ENCODE data around the gene ITFG1. TPM values are rescaled to one million over a fixed set of nuclear protein-coding genes. Genes with fewer than 3 reads are reported as not detected.
"Not testable (repeated sequence)": the region's sequence is repeated elsewhere in the genome, so short reads cannot be mapped to it uniquely, and the experiment has no call there.

Gene ITFG1
- total RNA-seq, 1 donor from 2014 or later = 49.2 TPM

DNA sequence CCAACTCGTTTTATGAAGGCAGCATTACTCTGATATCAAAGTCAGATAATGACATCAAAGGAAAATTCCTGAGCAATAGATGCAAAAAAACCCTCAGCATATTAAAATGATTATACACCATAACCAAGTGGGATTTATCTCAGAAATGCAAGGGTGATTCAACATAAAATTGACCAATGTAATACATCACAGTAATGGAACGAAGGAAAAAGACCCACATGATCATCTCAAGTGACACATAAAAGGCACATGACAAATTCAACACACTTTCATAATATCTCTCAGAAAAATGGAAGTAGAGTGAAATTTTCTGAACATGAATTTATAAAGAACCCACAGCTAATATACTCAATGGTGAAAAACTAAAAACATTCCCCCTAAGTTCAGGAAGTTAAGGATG is 118.8 kb downstream of the ITFG1 start:
- no peak for DNase-seq (ENCODE audit: low spot score in 2 of 2, unreplicated experiment in 2 of 2)
- Mint-ChIP-seq H3K9me3 (peaks cover 68% of the 10 kb centered on the region), H3K27ac (no peak overlapping the region), H3K4me1 (no peaks in the 10 kb centered on the region), H3K27me3 (ENCODE audit: low read depth) (no peaks in the 10 kb centered on the region), H3K36me3 (peaks cover 56% of the 10 kb centered on the region), H3K4me3 (no peak overlapping the region)
- no peak for TF ChIP-seq CTCF (IDR thresholded peaks at IDR 0.05; ENCODE audit: unreplicated experiment)

- not testable (repeated sequence) for H3K27me3 Mint-ChIP-seq (ENCODE audit: low read depth); H3K9me3 Mint-ChIP-seq; H3K27ac Mint-ChIP-seq; H3K4me3 Mint-ChIP-seq; DNase-seq (ENCODE audit: low spot score in 2 of 2, unreplicated experiment in 2 of 2); H3K4me1 Mint-ChIP-seq
- H3K36me3 Mint-ChIP-seq = peaks cover 11% of the 10 kb centered on the region
Measured at GRCh38 chr16:47330562-47330961, 130.3 kb downstream of the ITFG1 start.

DNA sequence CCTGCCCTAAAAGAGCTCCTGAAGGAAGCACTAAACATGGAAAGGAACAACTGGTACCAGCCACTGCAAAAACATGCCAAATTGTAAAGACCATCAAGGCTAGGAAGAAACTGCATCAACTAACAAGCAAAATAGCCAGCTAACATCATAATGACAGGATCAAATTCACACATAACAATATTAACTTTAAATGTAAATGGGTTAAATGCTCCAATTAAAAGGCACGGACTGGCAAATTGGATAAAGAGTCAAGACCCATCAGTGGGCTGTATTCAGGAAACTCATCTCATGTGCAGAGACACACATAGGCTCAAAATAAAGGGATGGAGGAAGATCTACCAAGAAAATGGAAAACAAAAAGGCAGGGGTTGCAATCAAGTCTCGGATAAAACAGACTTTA is 136.6 kb downstream of the ITFG1 start:
- not testable (repeated sequence) for H3K27ac Mint-ChIP-seq; H3K4me3 Mint-ChIP-seq; H3K27me3 Mint-ChIP-seq (ENCODE audit: low read depth); DNase-seq (ENCODE audit: low spot score in 2 of 2, unreplicated experiment in 2 of 2)
- H3K9me3 Mint-ChIP-seq = peaks cover 23% of the 10 kb centered on the region
- peaks cover 13% of the 10 kb centered on the region for H3K4me1 Mint-ChIP-seq
- H3K36me3 Mint-ChIP-seq = peaks cover 12% of the 10 kb centered on the region

- Mint-ChIP-seq H3K9me3 (peaks cover 23% of the 10 kb centered on the region), H3K4me3 (no peak overlapping the region), H3K27ac (no peak overlapping the region), H3K27me3 (ENCODE audit: low read depth) (no peaks in the 10 kb centered on the region), H3K4me1 (peaks cover 13% of the 10 kb centered on the region), H3K36me3 (peaks cover 12% of the 10 kb centered on the region)
- TF ChIP-seq CTCF (IDR thresholded peaks at IDR 0.05; ENCODE audit: unreplicated experiment) = no peak
- no peak for DNase-seq (ENCODE audit: low spot score in 2 of 2, unreplicated experiment in 2 of 2)
Measured at GRCh38 chr16:47323241-47323640, 137.6 kb downstream of the ITFG1 start.

DNA sequence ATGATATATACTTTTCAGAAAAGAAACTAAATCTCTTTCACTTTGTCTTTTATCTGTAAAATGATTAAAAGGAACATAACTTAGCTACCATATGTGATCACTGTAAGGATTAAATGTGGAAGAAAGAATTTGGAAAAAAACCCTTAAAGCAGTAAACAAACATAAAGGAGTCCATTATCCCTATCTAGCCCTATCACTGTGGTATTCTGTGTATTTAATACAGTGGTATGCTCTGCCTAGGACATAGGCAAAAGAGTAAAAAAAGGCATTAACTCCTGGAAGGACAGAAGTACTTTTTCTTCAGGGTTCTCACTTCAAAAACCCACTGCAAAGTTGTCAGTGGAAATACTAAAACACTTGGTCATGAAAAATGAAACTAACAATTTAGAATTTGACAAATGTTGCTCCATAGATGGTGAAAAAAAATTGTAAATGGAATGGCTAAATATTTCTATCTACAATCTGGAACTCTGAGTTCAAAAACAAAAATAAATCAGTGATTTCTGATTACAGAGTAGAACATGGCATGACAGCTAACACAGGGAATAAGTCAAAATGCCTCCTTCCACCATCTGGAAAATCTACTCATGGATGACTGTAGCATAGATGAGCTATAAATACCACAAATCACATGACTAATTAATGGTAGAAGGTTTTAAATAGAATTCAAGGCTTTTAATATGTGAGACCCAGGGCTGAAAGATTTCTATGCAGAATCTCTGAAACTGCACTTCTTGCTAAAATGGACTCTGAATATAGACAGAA is 140.1 kb downstream of the ITFG1 start:
- peaks cover 8% of the 10 kb centered on the region for H3K36me3 Mint-ChIP-seq
- no peak for DNase-seq (ENCODE audit: low spot score in 2 of 2, unreplicated experiment in 2 of 2)
- H3K4me1 Mint-ChIP-seq = peaks cover 14% of the 10 kb centered on the region
- no peak overlapping the region for H3K4me3 Mint-ChIP-seq
- H3K9me3 Mint-ChIP-seq = peaks cover 18% of the 10 kb centered on the region
- no peak for TF ChIP-seq CTCF (IDR thresholded peaks at IDR 0.05; ENCODE audit: unreplicated experiment)
- H3K27me3 Mint-ChIP-seq (ENCODE audit: low read depth) = no peaks in the 10 kb centered on the region
- peak overlapping the region; percentile 83 for H3K27ac Mint-ChIP-seq

GRCh38 chr16:47317465-47318240 is 143.2 kb downstream of the ITFG1 start:
- H3K36me3 Mint-ChIP-seq = peaks cover 3% of the 10 kb centered on the region
- no peaks in the 10 kb centered on the region for H3K27me3 Mint-ChIP-seq (ENCODE audit: low read depth)
- no peak overlapping the region for H3K27ac Mint-ChIP-seq
- no peak overlapping the region for H3K4me3 Mint-ChIP-seq
- TF ChIP-seq CTCF (IDR thresholded peaks at IDR 0.05; ENCODE audit: unreplicated experiment) = no peak
- H3K4me1 Mint-ChIP-seq = peaks cover 19% of the 10 kb centered on the region
- no peak for DNase-seq (ENCODE audit: low spot score in 2 of 2, unreplicated experiment in 2 of 2)
- H3K9me3 Mint-ChIP-seq = peaks cover 3% of the 10 kb centered on the region
